Prostate gland (tissue), 2 donors: ENCODE data around the gene NTN1. TPM values are rescaled to one million over a fixed set of nuclear protein-coding genes. Genes with fewer than 3 reads are reported as not detected.

ENCODE experiments used
- DNase-seq: peaks from one replicate; pipeline ENCODE4 v3.0.0-alpha.2; 2019; ENCODE audit warnings: low spot score
- H3K27ac ChIP-seq, 2 donors: fragments of 200-600 bp; sonication (generic); 2 replicates each; pipeline ENCODE4 v1.5.1; 2017 to 2019
- H3K27me3 ChIP-seq: fragments of 200-600 bp; sonication (generic); replicated peaks from 2 replicates; pipeline ENCODE4 v1.5.1; 2019; ENCODE audit not compliant: insufficient read depth
- H3K36me3 ChIP-seq, 2 donors: fragments of 200-600 bp; sonication (generic); 1 replicate in 1 of 2; 2 replicates in 1 of 2; pipeline versions ENCODE4 v1.5.1 to v1.8.1; 2017 to 2019
- H3K4me1 ChIP-seq: fragments of 200-600 bp; sonication (generic); replicated peaks from 2 replicates; pipeline ENCODE4 v1.5.1; 2019
- H3K4me3 ChIP-seq, 2 donors: fragments of 200-600 bp; sonication (generic); 2 replicates each; pipeline ENCODE4 v1.5.1; 2017 to 2019
- H3K9me3 ChIP-seq: fragments of 200-600 bp; sonication (generic); 2 replicates; pipeline ENCODE4 v1.5.1; 2017
- POLR2A ChIP-seq: fragments of 450-650 bp; IDR thresholded peaks from one replicate; pipeline ENCODE4 v1.6.1; 2016; ENCODE audit warnings: antibody characterized with exemption, mild to moderate bottlenecking
- POLR2AphosphoS5 ChIP-seq: sonication (generic); formaldehyde crosslinking; IDR thresholded peaks from one replicate; pipeline ENCODE4 v1.6.1; 2017; ENCODE audit warnings: antibody characterized with exemption
- WGBS: methylation state at CpG from one replicate; pipeline ENCODE4 v1.1.5; 2018; 5-methylcytosine and 5-hydroxymethylcytosine counted together
- intact Hi-C: fragments of 100-400 bp; cut with DNase I; formaldehyde crosslinking; loops from one replicate; pipeline ENCODE4 v1.14.2; 2022
- total RNA-seq, 2 donors: library from RNA; depleted of rRNA; stranded (reverse); fragments of >200 nt; gene quantifications; one replicate each; pipeline ENCODE4 v1.1.0, GENCODE V29; 2016
- TF ChIP-seq, protein P1 (sequence below), 4 experiments: fragments of 200-600 bp in 2 of 4; fragments of 450-650 bp in 2 of 4; sonication (generic) in 2 of 4; IDR thresholded peaks; 1 replicate in 3 of 4; 2 replicates in 1 of 4; pipeline ENCODE4 v1.5.1; 2016 to 2019; ENCODE audit warnings: antibody characterized with exemption in 4 of 4, mild to moderate bottlenecking in 2 of 4, moderate library complexity in 2 of 4

NTN1 gene
- total RNA-seq, 2 donors from 2014 or later, result 9.2 to 11.4 TPM

DNA sequence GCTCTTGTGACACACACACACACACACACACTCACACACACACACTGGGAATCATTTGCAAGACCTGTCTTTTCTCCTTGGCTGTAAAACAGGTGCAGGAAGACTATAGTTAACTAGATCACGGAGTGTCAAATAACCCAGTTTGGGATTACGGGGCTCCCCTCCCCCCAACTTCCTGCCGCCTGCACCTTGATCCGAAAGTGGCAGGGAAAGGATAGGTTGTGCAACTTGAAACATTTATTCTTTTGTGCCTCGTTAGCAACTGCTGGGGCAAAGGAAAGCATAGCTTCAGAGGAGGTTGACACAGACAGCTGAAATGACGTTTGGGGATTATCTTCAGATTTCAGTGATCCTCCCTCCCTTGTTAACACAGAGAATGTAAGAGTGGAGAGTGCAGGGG, 149.5 kb downstream of the NTN1 start:
- DNase-seq, result no peak
- Histone ChIP-seq H3K9me3 (no peaks in the 10 kb centered on the region), H3K27ac (no peak overlapping the region), H3K27me3 (no peaks in the 10 kb centered on the region), H3K36me3 (no peaks in the 10 kb centered on the region), H3K4me3 (no peak overlapping the region), H3K4me1 (no peaks in the 10 kb centered on the region)
- WGBS, result 35% methylated on average over 6 of the region's 6 CpGs
- intact Hi-C loops, result no loop called here
- TF ChIP-seq POLR2A (no peak), POLR2AphosphoS5 (no peak)
- TF ChIP-seq, protein P1, sequence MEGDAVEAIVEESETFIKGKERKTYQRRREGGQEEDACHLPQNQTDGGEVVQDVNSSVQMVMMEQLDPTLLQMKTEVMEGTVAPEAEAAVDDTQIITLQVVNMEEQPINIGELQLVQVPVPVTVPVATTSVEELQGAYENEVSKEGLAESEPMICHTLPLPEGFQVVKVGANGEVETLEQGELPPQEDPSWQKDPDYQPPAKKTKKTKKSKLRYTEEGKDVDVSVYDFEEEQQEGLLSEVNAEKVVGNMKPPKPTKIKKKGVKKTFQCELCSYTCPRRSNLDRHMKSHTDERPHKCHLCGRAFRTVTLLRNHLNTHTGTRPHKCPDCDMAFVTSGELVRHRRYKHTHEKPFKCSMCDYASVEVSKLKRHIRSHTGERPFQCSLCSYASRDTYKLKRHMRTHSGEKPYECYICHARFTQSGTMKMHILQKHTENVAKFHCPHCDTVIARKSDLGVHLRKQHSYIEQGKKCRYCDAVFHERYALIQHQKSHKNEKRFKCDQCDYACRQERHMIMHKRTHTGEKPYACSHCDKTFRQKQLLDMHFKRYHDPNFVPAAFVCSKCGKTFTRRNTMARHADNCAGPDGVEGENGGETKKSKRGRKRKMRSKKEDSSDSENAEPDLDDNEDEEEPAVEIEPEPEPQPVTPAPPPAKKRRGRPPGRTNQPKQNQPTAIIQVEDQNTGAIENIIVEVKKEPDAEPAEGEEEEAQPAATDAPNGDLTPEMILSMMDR (IDR thresholded peaks at IDR 0.05), result no peak

DNA sequence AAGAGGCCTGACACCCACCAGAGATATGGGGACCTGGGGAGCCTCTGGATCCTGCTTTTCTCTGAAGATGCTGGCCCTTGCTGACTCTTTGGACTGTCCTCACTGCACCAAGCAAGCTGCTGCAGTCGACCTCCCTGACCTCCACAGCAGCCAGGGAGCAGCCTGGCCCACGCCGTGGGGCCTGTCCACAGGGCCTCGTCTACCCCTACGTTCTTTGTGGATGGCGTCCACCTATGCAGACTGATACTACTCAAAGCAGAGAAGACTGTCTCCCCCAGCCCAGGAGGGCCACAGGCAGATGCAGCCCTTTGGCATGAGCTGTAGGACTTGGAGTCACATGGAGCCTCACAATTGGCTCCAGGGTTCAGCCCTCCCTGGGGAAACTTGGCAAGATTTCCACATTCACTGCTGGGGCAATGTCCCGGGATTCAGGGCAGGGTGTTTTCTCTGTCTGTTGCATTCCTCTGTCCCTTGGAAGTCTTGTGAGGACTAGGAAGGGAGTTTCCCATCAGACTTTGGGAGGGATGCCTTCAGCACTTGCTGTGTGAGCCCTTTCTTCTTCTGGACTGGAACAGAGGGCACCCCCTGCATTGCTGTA, 152.2 kb downstream of the NTN1 start:
- Histone ChIP-seq H3K27ac (no peak overlapping the region), H3K27me3 (no peaks in the 10 kb centered on the region), H3K4me3 (no peak overlapping the region), H3K36me3 (no peaks in the 10 kb centered on the region), H3K9me3 (no peaks in the 10 kb centered on the region), H3K4me1 (no peaks in the 10 kb centered on the region)
- no peak for DNase-seq
- WGBS, result 78% methylated on average over 7 of the region's 7 CpGs
- intact Hi-C loops, result no loop called here
- TF ChIP-seq, protein P1 (IDR thresholded peaks at IDR 0.05), result no peak
- no peak for TF ChIP-seq POLR2A
- no peak for TF ChIP-seq POLR2AphosphoS5

DNA sequence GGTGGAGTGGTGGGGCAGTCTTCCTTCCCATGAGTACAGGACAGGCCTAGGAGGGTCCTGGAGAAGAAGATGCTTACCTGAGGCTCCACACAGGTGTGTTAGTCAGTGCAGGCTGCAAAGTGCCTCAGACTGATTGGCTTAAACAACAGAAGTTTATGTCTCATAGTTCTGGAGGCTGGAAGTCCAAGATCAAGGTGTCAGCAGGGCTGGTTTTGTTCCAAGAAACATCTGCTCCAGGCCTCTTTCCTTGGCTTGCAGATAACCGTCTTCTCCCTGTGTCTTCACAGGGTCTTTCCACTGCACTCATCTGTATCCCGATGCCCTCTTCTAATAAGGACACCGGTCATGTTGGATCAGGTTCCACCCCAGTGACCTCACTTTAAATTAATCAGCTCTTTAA, 153.0 kb downstream of the NTN1 start:
- TF ChIP-seq, protein P1 (IDR thresholded peaks at IDR 0.05), result no peak
- TF ChIP-seq POLR2A, result no peak
- TF ChIP-seq POLR2AphosphoS5, result no peak
- Histone ChIP-seq H3K4me3 (no peak overlapping the region), H3K27ac (no peak overlapping the region), H3K4me1 (no peaks in the 10 kb centered on the region), H3K36me3 (no peaks in the 10 kb centered on the region), H3K27me3 (no peaks in the 10 kb centered on the region), H3K9me3 (no peaks in the 10 kb centered on the region)
- WGBS, result 84% methylated on average over 3 of the region's 3 CpGs
- intact Hi-C loops, result no loop called here
- no peak for DNase-seq

DNA sequence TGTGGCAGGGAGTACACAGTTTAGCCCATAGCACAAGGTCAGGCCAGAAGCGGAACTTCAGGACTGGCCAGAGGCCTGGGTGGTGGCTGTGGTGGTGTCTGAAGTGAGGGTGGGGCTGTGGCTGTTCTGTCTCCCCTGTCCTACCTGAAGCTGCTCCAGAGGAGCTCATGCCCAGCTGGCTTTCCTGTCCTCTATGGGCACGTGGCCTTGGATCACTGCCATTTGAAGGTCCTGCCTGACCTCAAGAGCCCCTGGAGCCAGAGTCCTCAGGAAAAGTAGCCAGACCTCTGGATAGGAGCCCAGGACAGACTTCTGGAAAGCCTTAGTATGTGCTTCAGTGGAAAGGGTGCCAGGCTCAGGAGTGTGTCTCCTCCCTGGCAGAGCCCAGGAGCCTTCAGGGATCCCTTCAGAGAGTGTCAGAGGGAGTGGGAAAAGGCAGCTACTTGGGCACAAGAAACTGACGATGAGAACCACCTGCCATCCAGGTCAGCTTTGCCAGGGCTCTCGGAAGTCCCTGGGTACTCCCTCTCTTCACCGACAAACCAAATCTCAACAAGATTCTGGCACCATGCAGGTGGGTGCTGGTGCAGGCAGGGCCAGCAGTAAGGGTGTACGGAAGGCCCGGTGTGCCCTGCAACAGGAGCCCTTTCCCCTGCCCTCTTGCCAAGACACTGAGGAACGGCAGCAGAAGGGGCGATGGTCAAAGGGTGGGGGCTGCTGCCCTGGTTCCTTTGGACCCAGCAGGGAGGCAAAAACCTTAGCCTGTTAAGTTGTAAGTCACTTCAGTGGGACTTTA, 153.7 kb downstream of the NTN1 start:
- Histone ChIP-seq H3K27ac (peak overlapping the region in 1 of 2 donors; percentile 41), H3K36me3 (no peaks in the 10 kb centered on the region), H3K4me1 (no peaks in the 10 kb centered on the region), H3K9me3 (no peaks in the 10 kb centered on the region), H3K27me3 (no peaks in the 10 kb centered on the region), H3K4me3 (no peak overlapping the region)
- no peak for DNase-seq
- 91% methylated on average over 9 of the region's 9 CpGs for WGBS
- TF ChIP-seq POLR2AphosphoS5 (no peak), POLR2A (no peak)
- TF ChIP-seq, protein P1 (IDR thresholded peaks at IDR 0.05), result no peak
- intact Hi-C loops, result no loop called here
